ENCODE data around the gene ARHGAP42.

GRCh38 chr11:100865443-100866065 is 178.5 kb downstream of the ARHGAP42 start:
- TF ChIP-seq CTCF (CRISPR knock-in tag; IDR thresholded peaks at IDR 0.05) (no peak), ZBTB7A (CRISPR knock-in tag; IDR thresholded peaks at IDR 0.05) (no peak), UBTF (CRISPR knock-in tag; IDR thresholded peaks at IDR 0.05) (no peak), PLRG1 (conservative IDR thresholded peaks at IDR 0.05) (no peak), POLR2AphosphoS5 (IDR thresholded peaks at IDR 0.05; ENCODE audit: low read depth, low read length) (no peak), CEBPB (IDR thresholded peaks at IDR 0.05; ENCODE audit: borderline replicate concordance, low read depth, low read length) (no peak), BHLHE40 (IDR thresholded peaks at IDR 0.05; ENCODE audit: low read length) (no peak), TCF7L2 (IDR thresholded peaks at IDR 0.05; ENCODE audit: low read depth, low read length) (no peak), ZNF282 (IDR thresholded peaks at IDR 0.05; ENCODE audit: partially characterized antibody) (no peak), SP1 (IDR thresholded peaks at IDR 0.05) (no peak), SP1 (CRISPR knock-in tag; IDR thresholded peaks at IDR 0.05) (no peak), SOX13 (IDR thresholded peaks at IDR 0.05) (no peak), SOX13 (CRISPR knock-in tag; conservative IDR thresholded peaks at IDR 0.05 in 1 of 2, IDR thresholded peaks at IDR 0.05 in 1 of 2) (no peak), EP300 (IDR thresholded peaks at IDR 0.05; ENCODE audit: low read depth in 2 of 2, low read length in 2 of 2) (no peak), EP300 (CRISPR knock-in tag; IDR thresholded peaks at IDR 0.05; ENCODE audit: borderline replicate concordance) (no peak), POLR2A (IDR thresholded peaks at IDR 0.05; ENCODE audit: insufficient read depth in 1 of 2, low read depth in 2 of 2, low read length in 2 of 2) (no peak)
- TF ChIP-seq, protein P1, sequence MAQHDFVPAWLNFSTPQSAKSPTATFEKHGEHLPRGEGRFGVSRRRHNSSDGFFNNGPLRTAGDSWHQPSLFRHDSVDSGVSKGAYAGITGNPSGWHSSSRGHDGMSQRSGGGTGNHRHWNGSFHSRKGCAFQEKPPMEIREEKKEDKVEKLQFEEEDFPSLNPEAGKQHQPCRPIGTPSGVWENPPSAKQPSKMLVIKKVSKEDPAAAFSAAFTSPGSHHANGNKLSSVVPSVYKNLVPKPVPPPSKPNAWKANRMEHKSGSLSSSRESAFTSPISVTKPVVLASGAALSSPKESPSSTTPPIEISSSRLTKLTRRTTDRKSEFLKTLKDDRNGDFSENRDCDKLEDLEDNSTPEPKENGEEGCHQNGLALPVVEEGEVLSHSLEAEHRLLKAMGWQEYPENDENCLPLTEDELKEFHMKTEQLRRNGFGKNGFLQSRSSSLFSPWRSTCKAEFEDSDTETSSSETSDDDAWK (CRISPR knock-in tag; IDR thresholded peaks at IDR 0.05), result no peak

All from HepG2 (cell line).